MCF 10A (cell line): Measurements from ENCODE around the gene PRPF6. TPM values are rescaled to one million over a fixed set of nuclear protein-coding genes. Genes with fewer than 3 reads are reported as not detected.

Source experiments
- BruUV-seq: library from RNA; stranded (reverse); fragments of 400-500 nt; replicated peaks from 2 replicates; lab custom pipeline; 2021; lab: Mats Ljungman, UMichigan
- CTCF ChIA-PET: fragments of 300-600 bp; sonication (Branson Sonifier 250); formaldehyde crosslinking; extraction: SDS; loops from one replicate; lab custom pipeline; 2021; ENCODE audit warnings: antibody characterized with exemption, inconsistent platforms; lab: Yijun Ruan, JAX
- POLR2A ChIA-PET: fragments of 300-600, 350-650 bp; sonication (Branson Sonifier 250); formaldehyde crosslinking; extraction: SDS; loops from one replicate; lab custom pipeline; 2020; ENCODE audit warnings: antibody characterized with exemption, inconsistent platforms; lab: Yijun Ruan, JAX
- DNase-seq: peaks from one replicate; pipeline ENCODE4 v3.0.0-alpha.2; 2018; ENCODE audit not compliant: unreplicated experiment
- H3K27ac Mint-ChIP-seq: one replicate; pipeline ENCODE4 v1.8.0; 2022; ENCODE audit warnings: mild to moderate bottlenecking, low read depth, mixed read lengths; ENCODE audit not compliant: unreplicated experiment
- H3K27me3 Mint-ChIP-seq: one replicate; pipeline ENCODE4 v1.8.0; 2022; ENCODE audit warnings: mixed read lengths; ENCODE audit not compliant: insufficient read depth, unreplicated experiment
- H3K36me3 Mint-ChIP-seq: one replicate; pipeline ENCODE4 v1.8.0; 2022; ENCODE audit warnings: mild to moderate bottlenecking, moderate library complexity, mixed read lengths; ENCODE audit not compliant: insufficient read depth, unreplicated experiment
- H3K4me1 Mint-ChIP-seq: one replicate; pipeline ENCODE4 v1.8.0; 2022; ENCODE audit warnings: mixed read lengths; ENCODE audit not compliant: insufficient read depth, unreplicated experiment
- H3K4me3 Mint-ChIP-seq: one replicate; pipeline ENCODE4 v1.8.0; 2022; ENCODE audit warnings: mild to moderate bottlenecking, moderate library complexity, mixed read lengths; ENCODE audit not compliant: unreplicated experiment
- H3K9me3 Mint-ChIP-seq: one replicate; pipeline ENCODE4 v1.8.0; 2022; ENCODE audit warnings: mixed read lengths; ENCODE audit not compliant: unreplicated experiment
- CTCF ChIP-seq: fragments of 200-600 bp; IDR thresholded peaks from one replicate; pipeline ENCODE4 v1.8.0; 2022; ENCODE audit warnings: antibody characterized with exemption, mild to moderate bottlenecking; ENCODE audit not compliant: unreplicated experiment
- intact Hi-C: fragments of 100-400 bp; cut with micrococcal nuclease; formaldehyde crosslinking; loops from 2 replicates; pipeline ENCODE4 v1.14.1; 2022
- microRNA-seq: library from miRNA; unstranded; fragments of <30 nt; microRNA quantifications from one replicate; pipeline ENCODE4 v1.2.0, GENCODE V29; 2022
- total RNA-seq: library from RNA; stranded (reverse); gene quantifications from 2 replicates; pipeline ENCODE4 v1.2.3, GENCODE V29; 2022

Gene PRPF6
- total RNA-seq, 1 experiment from 2014 or later = 70.9 TPM

GRCh38 chr20:64082126-64082731 lies 101.3 kb downstream of the PRPF6 start:
- Mint-ChIP-seq H3K27me3 (no peaks in the 10 kb centered on the region), H3K9me3 (no peaks in the 10 kb centered on the region), H3K4me3 (no peak overlapping the region), H3K36me3 (peaks cover 6% of the 10 kb centered on the region), H3K27ac (no peak overlapping the region), H3K4me1 (peaks cover 13% of the 10 kb centered on the region)
- ChIA-PET CTCF (interaction anchor here (0.7 to 8.9 kb wide), 6 partner anchors 18 to 43 kb away, joined by 3 to 93 read pairs (median 5); no protein-coding TSS in a partner anchor), POLR2A (interaction anchor here (1.8 kb wide), 1 partner anchor 101 kb away, joined by 5 read pairs; the partner anchor contains the start of gene PRPF6)
- DNase-seq = no peak
- intact Hi-C loops = no loop called here
- no peak for TF ChIP-seq CTCF
- BruUV-seq = no TSS peak

Small RNA genes within 50 kb of the gene (microRNA-seq; reads per million reads assigned to microRNA genes)
- 3.4 reads per million, percentile 25 among the genes with 10 or more reads in this experiment for gene MIR1914
- gene MIR647 = not detected
- gene MIR6813 = 2.4 reads per million, percentile 18 among the genes with 10 or more reads in this experiment

Other genes starting within 250 kb of the PRPF6 start
- 10.1 and 16.0 TPM in 2 replicates for gene LIME1, start 244.5 kb upstream of the PRPF6 start, total RNA-seq
- gene SLC2A4RG, start 241.4 kb upstream of the PRPF6 start, total RNA-seq = 85.0 and 105 TPM in 2 replicates
- 0.63 and 0.71 TPM in 2 replicates for gene ZBTB46, start 149.9 kb upstream of the PRPF6 start, total RNA-seq
- not detected in 2 replicates for gene ABHD16B, start 119.6 kb upstream of the PRPF6 start, total RNA-seq
- 174 and 175 TPM in 2 replicates for gene TPD52L2, start 115.9 kb upstream of the PRPF6 start, total RNA-seq
- 38.1 and 45.0 TPM in 2 replicates for gene DNAJC5, start 86.0 kb upstream of the PRPF6 start, total RNA-seq
- gene UCKL1, start 24.7 kb upstream of the PRPF6 start, total RNA-seq = 38.6 and 43.7 TPM in 2 replicates
- gene ZNF512B, start 11.2 kb upstream of the PRPF6 start, total RNA-seq = 23.5 and 26.6 TPM in 2 replicates
- 4.4 and 4.5 TPM in 2 replicates for gene SAMD10, start 1.5 kb upstream of the PRPF6 start, total RNA-seq
- 1.1 and 2.0 TPM in 2 replicates for gene C20orf204, start 55.0 kb downstream of the PRPF6 start, total RNA-seq
- gene SOX18, start 68.5 kb downstream of the PRPF6 start, total RNA-seq = 0.16 and 0.22 TPM in 2 replicates
- gene TCEA2, start 82.1 kb downstream of the PRPF6 start, total RNA-seq = 30.8 and 39.7 TPM in 2 replicates
- 8.2 and 8.8 TPM in 2 replicates for gene RGS19, start 98.4 kb downstream of the PRPF6 start, total RNA-seq
- 0.12 and 0.15 TPM in 2 replicates for gene OPRL1, start 99.0 kb downstream of the PRPF6 start, total RNA-seq
- not detected in 2 replicates for gene LKAAEAR1, start 103.3 kb downstream of the PRPF6 start, total RNA-seq
- not detected in 2 replicates for gene NPBWR2, start 126.4 kb downstream of the PRPF6 start, total RNA-seq
- not detected in 2 replicates for gene MYT1, start 183.3 kb downstream of the PRPF6 start, total RNA-seq